Osteoblast (primary cell): Measurements from ENCODE around the gene ADAMTS16. TPM values are rescaled to one million over a fixed set of nuclear protein-coding genes. Genes with fewer than 3 reads are reported as not detected.

ENCODE experiments used
- DNase-seq: peaks from one replicate; pipeline ENCODE4 v3.0.0; 2011; ENCODE audit warnings: low spot score, mixed read lengths; ENCODE audit not compliant: insufficient read length; ENCODE audit errors: missing footprints
- H2AFZ ChIP-seq: 2 replicates; pipeline ENCODE4 v1.6.0; 2011; ENCODE audit warnings: mild to moderate bottlenecking, low read length
- H3K27ac ChIP-seq: 2 replicates; pipeline ENCODE4 v1.5.1; 2011; ENCODE audit warnings: mild to moderate bottlenecking, low read depth, low read length, moderate library complexity
- H3K27me3 ChIP-seq: 2 replicates; pipeline ENCODE4 v1.6.0; 2012; ENCODE audit warnings: mild to moderate bottlenecking, control low read depth, inconsistent platforms, low read length, moderate library complexity; ENCODE audit not compliant: insufficient read depth
- H3K36me3 ChIP-seq: 2 replicates; pipeline ENCODE4 v1.5.1; 2011; ENCODE audit warnings: mild to moderate bottlenecking, low read length, control low read depth, moderate library complexity; ENCODE audit not compliant: insufficient read depth
- H3K4me1 ChIP-seq: 2 replicates; pipeline ENCODE4 v1.5.1; 2011; ENCODE audit warnings: mild to moderate bottlenecking, low read length, control low read depth, moderate library complexity; ENCODE audit not compliant: insufficient read depth
- H3K4me2 ChIP-seq: 2 replicates; pipeline ENCODE4 v1.6.0; 2011; ENCODE audit warnings: mild to moderate bottlenecking, low read length; ENCODE audit not compliant: insufficient read depth
- H3K4me3 ChIP-seq: fragments of 200-600 bp; sonication (generic); 3 replicates; pipeline ENCODE4 v1.5.1; 2012; ENCODE audit warnings: mild to moderate bottlenecking, low read length, inconsistent platforms; ENCODE audit not compliant: insufficient read depth
- H3K79me2 ChIP-seq: 2 replicates; pipeline ENCODE4 v1.6.0; 2012; ENCODE audit warnings: mild to moderate bottlenecking, low read length, control low read depth, inconsistent platforms; ENCODE audit not compliant: insufficient read depth
- H3K9me3 ChIP-seq: 2 replicates; pipeline ENCODE4 v1.5.1; 2011; ENCODE audit warnings: low read depth, low read length, control low read depth
- H4K20me1 ChIP-seq: 2 replicates; pipeline ENCODE4 v1.6.0; 2012; ENCODE audit warnings: mild to moderate bottlenecking, low read length, control low read depth; ENCODE audit not compliant: insufficient read depth
- total RNA-seq: library from RNA; depleted of rRNA; stranded (reverse); fragments of >200 nt; gene quantifications from 2 replicates; pipeline ENCODE4 v1.2.3, GENCODE V29; 2012
- TF ChIP-seq, protein P1 (sequence below): IDR thresholded peaks from 2 replicates; pipeline ENCODE4 v1.5.1; 2011; ENCODE audit warnings: mild to moderate bottlenecking, low read depth, low read length, moderate library complexity; ENCODE audit errors: extremely low read depth

The ADAMTS16 gene
- total RNA-seq, 1 donor: 1.4 TPM

DNA sequence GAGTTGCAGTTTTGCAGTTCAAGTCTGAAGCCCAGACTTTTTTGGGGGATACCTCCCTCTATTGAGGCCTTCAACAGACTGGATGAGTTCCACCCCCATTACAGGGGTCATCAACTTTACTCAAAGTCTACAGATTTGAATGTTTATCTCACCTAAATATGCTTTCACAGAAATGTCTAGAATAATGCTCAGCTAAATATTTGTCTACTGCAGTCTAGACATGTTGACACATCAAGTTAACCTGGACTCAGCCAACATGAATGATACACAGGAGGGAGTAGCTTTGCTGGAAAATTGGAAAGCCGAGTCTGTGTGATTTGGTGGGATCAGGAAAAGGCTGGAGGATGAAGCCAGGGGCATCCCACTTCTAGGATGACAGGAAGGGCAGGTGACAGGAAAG, 154.3 kb downstream of the ADAMTS16 start:
- TF ChIP-seq, protein P1, sequence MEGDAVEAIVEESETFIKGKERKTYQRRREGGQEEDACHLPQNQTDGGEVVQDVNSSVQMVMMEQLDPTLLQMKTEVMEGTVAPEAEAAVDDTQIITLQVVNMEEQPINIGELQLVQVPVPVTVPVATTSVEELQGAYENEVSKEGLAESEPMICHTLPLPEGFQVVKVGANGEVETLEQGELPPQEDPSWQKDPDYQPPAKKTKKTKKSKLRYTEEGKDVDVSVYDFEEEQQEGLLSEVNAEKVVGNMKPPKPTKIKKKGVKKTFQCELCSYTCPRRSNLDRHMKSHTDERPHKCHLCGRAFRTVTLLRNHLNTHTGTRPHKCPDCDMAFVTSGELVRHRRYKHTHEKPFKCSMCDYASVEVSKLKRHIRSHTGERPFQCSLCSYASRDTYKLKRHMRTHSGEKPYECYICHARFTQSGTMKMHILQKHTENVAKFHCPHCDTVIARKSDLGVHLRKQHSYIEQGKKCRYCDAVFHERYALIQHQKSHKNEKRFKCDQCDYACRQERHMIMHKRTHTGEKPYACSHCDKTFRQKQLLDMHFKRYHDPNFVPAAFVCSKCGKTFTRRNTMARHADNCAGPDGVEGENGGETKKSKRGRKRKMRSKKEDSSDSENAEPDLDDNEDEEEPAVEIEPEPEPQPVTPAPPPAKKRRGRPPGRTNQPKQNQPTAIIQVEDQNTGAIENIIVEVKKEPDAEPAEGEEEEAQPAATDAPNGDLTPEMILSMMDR: no peak
- peaks cover 4% of the 10 kb centered on the region for H3K4me1 ChIP-seq
- H3K79me2 ChIP-seq: no peaks in the 10 kb centered on the region

DNA sequence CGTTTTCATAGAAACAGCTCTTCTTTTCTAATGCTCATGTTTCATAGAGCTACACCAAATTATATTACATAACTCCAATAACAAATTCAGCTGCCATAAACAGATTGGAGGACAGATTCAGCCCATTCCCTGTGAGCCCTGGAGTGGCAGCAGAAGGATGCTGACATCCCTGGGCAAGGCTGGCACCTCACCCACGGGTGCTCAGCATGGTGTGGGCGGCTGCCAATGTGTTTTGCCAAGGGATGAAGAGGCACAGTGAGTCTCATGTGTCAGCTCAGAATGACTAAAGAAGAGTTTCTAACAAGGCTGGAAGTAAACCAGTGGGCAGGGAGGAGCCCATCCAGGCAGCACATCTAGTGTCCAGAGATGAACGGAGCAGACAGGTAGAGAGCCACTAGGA, 155.2 kb downstream of the ADAMTS16 start:
- H2AFZ ChIP-seq: no peak overlapping the region
- H3K27ac ChIP-seq: no peak overlapping the region
- DNase-seq: no peak
- no peaks in the 10 kb centered on the region for H4K20me1 ChIP-seq
- no peaks in the 10 kb centered on the region for H3K27me3 ChIP-seq
- H3K9me3 ChIP-seq: no peaks in the 10 kb centered on the region
- no peaks in the 10 kb centered on the region for H3K79me2 ChIP-seq
- H3K4me2 ChIP-seq: no peak overlapping the region
- peaks cover 4% of the 10 kb centered on the region for H3K4me1 ChIP-seq
- H3K4me3 ChIP-seq: no peak overlapping the region
- TF ChIP-seq, protein P1: no peak
- no peaks in the 10 kb centered on the region for H3K36me3 ChIP-seq

More for the DNA sequence above, 154.3 kb downstream of the ADAMTS16 start:
- DNase-seq: no peak
- no peak overlapping the region for H3K4me2 ChIP-seq
- H3K4me3 ChIP-seq: no peak overlapping the region
- no peaks in the 10 kb centered on the region for H3K36me3 ChIP-seq
- H3K27ac ChIP-seq: no peak overlapping the region
- no peaks in the 10 kb centered on the region for H4K20me1 ChIP-seq
- no peak overlapping the region for H2AFZ ChIP-seq
- no peaks in the 10 kb centered on the region for H3K9me3 ChIP-seq
- no peaks in the 10 kb centered on the region for H3K27me3 ChIP-seq

DNA sequence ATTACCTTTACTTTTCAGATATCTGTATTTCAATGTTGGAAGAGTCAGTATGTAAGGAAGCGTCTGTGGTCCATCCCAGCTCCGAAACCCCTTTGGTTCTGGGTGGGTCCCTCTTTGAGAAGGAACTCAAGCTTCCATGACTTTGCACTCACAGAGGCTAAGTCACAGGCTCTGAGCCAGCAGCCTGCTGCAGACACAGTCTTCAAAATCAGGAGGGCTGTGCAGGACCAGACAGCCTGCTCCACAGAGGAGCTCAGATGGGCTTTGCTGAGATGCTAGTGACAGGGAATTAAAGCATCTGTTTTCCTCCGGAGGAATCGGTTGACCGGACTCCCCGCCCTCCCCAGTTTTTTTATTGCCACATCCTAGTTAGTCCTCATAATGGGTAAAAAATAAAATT, 155.9 kb downstream of the ADAMTS16 start:
- H3K36me3 ChIP-seq: no peaks in the 10 kb centered on the region
- no peak overlapping the region for H3K4me3 ChIP-seq
- no peak for DNase-seq
- H3K4me1 ChIP-seq: peaks cover 3% of the 10 kb centered on the region
- H3K4me2 ChIP-seq: no peak overlapping the region
- H3K27ac ChIP-seq: no peak overlapping the region
- H3K27me3 ChIP-seq: no peaks in the 10 kb centered on the region
- H3K9me3 ChIP-seq: no peaks in the 10 kb centered on the region
- no peaks in the 10 kb centered on the region for H4K20me1 ChIP-seq
- no peak overlapping the region for H2AFZ ChIP-seq
- H3K79me2 ChIP-seq: no peaks in the 10 kb centered on the region
- TF ChIP-seq, protein P1: no peak

- no peaks in the 10 kb centered on the region for H3K36me3 ChIP-seq
- no peak overlapping the region for H2AFZ ChIP-seq
- H3K4me1 ChIP-seq: no peaks in the 10 kb centered on the region
- H4K20me1 ChIP-seq: no peaks in the 10 kb centered on the region
- TF ChIP-seq, protein P1: no peak
- no peak overlapping the region for H3K4me3 ChIP-seq
- H3K27me3 ChIP-seq: no peaks in the 10 kb centered on the region
- no peak overlapping the region for H3K27ac ChIP-seq
- no peak for DNase-seq
- no peaks in the 10 kb centered on the region for H3K79me2 ChIP-seq
- H3K9me3 ChIP-seq: peaks cover 3% of the 10 kb centered on the region
- H3K4me2 ChIP-seq: no peak overlapping the region
Measured at GRCh38 chr5:5297432-5298067, 157.4 kb downstream of the ADAMTS16 start.
